Karpas-422 (cell line): ENCODE data around the gene C10orf67. TPM values are rescaled to one million over a fixed set of nuclear protein-coding genes. Genes with fewer than 3 reads are reported as not detected.

Experiments used
- DNase-seq: peaks from one replicate; pipeline ENCODE4 v3.0.0-alpha.2; 2015
- H2AFZ ChIP-seq: fragments of 200-600 bp; sonication (generic); 2 replicates; pipeline ENCODE4 v1.6.1; 2014; ENCODE audit warnings: antibody characterized with exemption, low read length, mixed read lengths
- H3K27ac ChIP-seq: fragments of 200-600 bp; sonication (generic); 2 replicates; pipeline ENCODE4 v1.5.1; 2014; ENCODE audit warnings: mild to moderate bottlenecking, low read length, moderate library complexity
- H3K27me3 ChIP-seq: fragments of 200-600 bp; sonication (generic); 2 replicates; pipeline ENCODE4 v1.6.1; 2014; ENCODE audit warnings: low read length, mixed read lengths
- H3K36me3 ChIP-seq: fragments of 200-600 bp; sonication (generic); 2 replicates; pipeline ENCODE4 v1.6.1; 2014; ENCODE audit warnings: low read length, mixed read lengths; ENCODE audit not compliant: insufficient read depth
- H3K4me1 ChIP-seq: fragments of 200-600 bp; sonication (generic); 2 replicates; pipeline ENCODE4 v1.6.1; 2014; ENCODE audit warnings: mild to moderate bottlenecking, low read length, mixed read lengths
- H3K4me2 ChIP-seq: fragments of 200-600 bp; sonication (generic); 2 replicates; pipeline ENCODE4 v1.6.1; 2014; ENCODE audit warnings: low read length, low read depth, mild to moderate bottlenecking; ENCODE audit not compliant: poor library complexity, severe bottlenecking
- H3K4me3 ChIP-seq: fragments of 200-600 bp; sonication (generic); 2 replicates; pipeline ENCODE4 v1.5.1; 2014; ENCODE audit warnings: mild to moderate bottlenecking, antibody characterized with exemption, low read length, mixed read lengths
- H3K79me2 ChIP-seq: fragments of 200-600 bp; sonication (generic); 2 replicates; pipeline ENCODE4 v1.6.1; 2014; ENCODE audit warnings: mild to moderate bottlenecking, low read length, mixed read lengths
- H3K9ac ChIP-seq: fragments of 200-600 bp; sonication (generic); 2 replicates; pipeline ENCODE4 v1.6.0; 2014; ENCODE audit warnings: low read length
- H3K9me2 ChIP-seq: fragments of 200-600 bp; sonication (generic), shearing (Covaris generic); replicated peaks from 2 replicates; pipeline ENCODE4 v1.6.0; 2014; ENCODE audit warnings: mild to moderate bottlenecking, low read length, moderate library complexity; ENCODE audit not compliant: insufficient read depth
- H3K9me3 ChIP-seq: fragments of 300-700, 200-600 bp; sonication (generic); 2 replicates; pipeline ENCODE4 v1.6.1; 2014; ENCODE audit warnings: low read length, mixed read lengths
- H4K20me1 ChIP-seq: fragments of 200-600 bp; sonication (generic); 2 replicates; pipeline ENCODE4 v1.6.1; 2014; ENCODE audit warnings: mild to moderate bottlenecking, antibody characterized with exemption, low read length, low read depth; ENCODE audit not compliant: insufficient read depth
- total RNA-seq: library from RNA; depleted of rRNA; stranded (reverse); fragments of >200 nt; shearing (Covaris generic); gene quantifications from 2 replicates; pipeline ENCODE4 v1.2.3, GENCODE V29; 2014; ENCODE audit warnings: low replicate concordance

The C10orf67 gene
- total RNA-seq, 1 experiment from 2014 or later = not detected

DNA sequence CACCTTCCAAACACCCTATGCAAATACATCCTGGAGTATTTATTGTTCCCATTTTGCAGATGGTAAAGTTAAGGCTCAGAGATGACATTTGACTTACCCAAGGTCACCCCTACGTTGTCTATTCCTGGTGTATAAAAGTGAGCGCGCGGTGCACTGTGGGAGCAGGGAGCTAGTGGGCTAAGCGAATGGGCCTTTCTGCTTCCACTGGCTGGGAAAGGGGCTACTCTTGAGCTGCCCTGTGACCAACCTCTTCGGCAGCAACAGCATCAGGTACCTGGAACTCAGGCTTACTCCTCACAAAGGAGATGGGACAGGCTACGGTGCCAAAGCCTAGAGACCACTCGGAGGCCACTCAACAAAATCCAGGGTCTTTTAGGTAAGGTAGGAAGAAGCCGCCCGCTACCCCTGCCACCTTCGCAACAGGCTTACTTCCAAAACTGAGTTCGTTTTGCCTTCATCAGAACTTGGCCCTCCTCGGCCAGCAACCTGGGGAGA is 150.1 kb downstream of the C10orf67 start:
- no peaks in the 10 kb centered on the region for H3K27me3 ChIP-seq

DNA sequence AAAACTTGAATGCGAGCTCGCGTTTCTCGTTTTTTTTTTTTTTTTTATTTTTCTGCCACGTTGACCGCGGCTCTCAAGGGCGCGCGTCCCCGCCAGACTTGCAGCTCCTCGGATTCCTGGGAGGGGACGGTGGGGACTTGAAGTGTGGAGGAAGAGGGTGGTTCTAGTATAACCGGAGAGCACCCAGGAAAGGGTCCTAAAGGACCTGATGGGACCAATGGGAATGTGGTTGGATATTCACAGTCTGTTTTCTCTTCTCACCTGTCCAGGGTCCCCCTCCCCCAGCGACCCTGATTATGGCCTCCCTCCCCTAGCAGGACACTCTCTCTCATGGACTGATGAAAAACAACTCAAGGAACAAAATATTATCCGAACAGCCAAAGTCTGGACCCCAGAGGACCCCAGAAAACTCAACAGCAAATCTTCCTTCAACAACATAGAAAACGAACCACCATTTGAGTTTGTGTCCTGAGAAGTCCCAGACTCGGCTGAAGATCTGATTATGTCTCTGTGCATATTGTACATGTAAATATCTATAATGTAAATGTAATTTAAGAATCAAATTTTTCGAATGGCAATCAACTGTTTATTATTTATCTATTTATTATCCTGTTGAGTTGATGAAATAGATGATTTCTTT is 151.0 kb downstream of the C10orf67 start:
- no peak overlapping the region for H2AFZ ChIP-seq
- no peaks in the 10 kb centered on the region for H3K79me2 ChIP-seq
- no peaks in the 10 kb centered on the region for H3K4me1 ChIP-seq
- H3K27me3 ChIP-seq = no peaks in the 10 kb centered on the region
- H3K9me2 ChIP-seq = no peaks in the 10 kb centered on the region
- H3K4me2 ChIP-seq = no peak overlapping the region
- H3K9me3 ChIP-seq = no peaks in the 10 kb centered on the region
- H3K27ac ChIP-seq = no peak overlapping the region
- H4K20me1 ChIP-seq = no peaks in the 10 kb centered on the region
- no peak overlapping the region for H3K4me3 ChIP-seq
- no peaks in the 10 kb centered on the region for H3K36me3 ChIP-seq
- H3K9ac ChIP-seq = no peak overlapping the region
- DNase-seq = no peak

More for the DNA sequence above, 150.1 kb downstream of the C10orf67 start:
- H3K36me3 ChIP-seq = no peaks in the 10 kb centered on the region
- DNase-seq = no peak
- no peak overlapping the region for H3K4me3 ChIP-seq
- H3K4me2 ChIP-seq = no peak overlapping the region
- no peak overlapping the region for H2AFZ ChIP-seq
- no peaks in the 10 kb centered on the region for H3K9me3 ChIP-seq
- no peak overlapping the region for H3K27ac ChIP-seq
- no peaks in the 10 kb centered on the region for H3K9me2 ChIP-seq
- no peak overlapping the region for H3K9ac ChIP-seq
- H3K4me1 ChIP-seq = no peaks in the 10 kb centered on the region
- H3K79me2 ChIP-seq = no peaks in the 10 kb centered on the region
- H4K20me1 ChIP-seq = no peaks in the 10 kb centered on the region

GRCh38 chr10:23192712-23193434 is 151.7 kb downstream of the C10orf67 start:
- Histone ChIP-seq H4K20me1 (no peaks in the 10 kb centered on the region), H3K9ac (no peak overlapping the region), H3K36me3 (no peaks in the 10 kb centered on the region), H3K9me3 (no peaks in the 10 kb centered on the region), H3K27me3 (no peaks in the 10 kb centered on the region), H2AFZ (no peak overlapping the region), H3K79me2 (no peaks in the 10 kb centered on the region), H3K4me1 (no peaks in the 10 kb centered on the region), H3K27ac (no peak overlapping the region), H3K4me3 (no peak overlapping the region), H3K4me2 (no peak overlapping the region), H3K9me2 (no peaks in the 10 kb centered on the region)
- DNase-seq = no peak

GRCh38 chr10:23191764-23192711 is 152.6 kb downstream of the C10orf67 start, which contains the start of gene PTF1A:
TSS of gene PTF1A (plus strand) at chr10:23192312. CDS start at chr10:23192531, 219 bp downstream.
- Histone ChIP-seq H3K9me2 (no peaks in the 10 kb centered on the region), H3K27ac (no peak within 1 kb of the TSS), H4K20me1 (no peaks in the 10 kb centered on the region), H3K4me3 (no peak within 1 kb of the TSS), H3K4me2 (no peak within 1 kb of the TSS), H3K4me1 (no peaks in the 10 kb centered on the region), H3K9me3 (no peaks in the 10 kb centered on the region), H3K79me2 (no peaks in the 10 kb centered on the region), H2AFZ (no peak within 1 kb of the TSS), H3K9ac (no peak within 1 kb of the TSS), H3K36me3 (no peaks in the 10 kb centered on the region), H3K27me3 (no peaks in the 10 kb centered on the region)
- no peak for DNase-seq

GRCh38 chr10:23190872-23191763 is 153.5 kb downstream of the C10orf67 start:
- H3K4me3 ChIP-seq = no peak overlapping the region
- H3K4me2 ChIP-seq = no peak overlapping the region
- no peaks in the 10 kb centered on the region for H4K20me1 ChIP-seq
- H3K9me3 ChIP-seq = no peaks in the 10 kb centered on the region
- no peak for DNase-seq
- no peaks in the 10 kb centered on the region for H3K36me3 ChIP-seq
- H3K9me2 ChIP-seq = no peaks in the 10 kb centered on the region
- no peaks in the 10 kb centered on the region for H3K79me2 ChIP-seq
- no peak overlapping the region for H3K27ac ChIP-seq
- H2AFZ ChIP-seq = no peak overlapping the region
- H3K4me1 ChIP-seq = no peaks in the 10 kb centered on the region
- no peak overlapping the region for H3K9ac ChIP-seq
- no peaks in the 10 kb centered on the region for H3K27me3 ChIP-seq

DNA sequence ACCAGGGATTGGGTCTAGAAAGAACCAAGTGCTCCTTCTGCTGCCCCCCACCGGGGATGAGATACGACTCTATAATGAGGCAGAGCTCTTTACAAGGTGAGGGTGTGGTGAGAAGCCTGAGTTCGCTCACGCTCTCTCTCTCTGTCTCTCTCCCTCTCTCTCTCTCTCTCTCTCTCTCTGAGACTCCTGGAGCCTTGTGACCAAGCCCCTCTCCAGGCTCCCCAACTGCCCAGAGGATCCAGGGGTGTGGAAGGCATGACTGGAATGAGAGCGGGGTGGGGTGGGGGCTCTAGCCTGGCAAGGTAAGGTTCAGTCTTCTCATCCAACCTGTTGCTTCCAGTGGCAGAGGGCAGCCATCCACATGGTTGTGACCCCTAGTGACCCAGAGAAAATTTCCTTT is 155.6 kb downstream of the C10orf67 start:
- Histone ChIP-seq H3K4me1 (no peaks in the 10 kb centered on the region), H3K27ac (no peak overlapping the region), H3K9me3 (no peaks in the 10 kb centered on the region), H4K20me1 (no peaks in the 10 kb centered on the region), H3K36me3 (no peaks in the 10 kb centered on the region), H3K9me2 (no peaks in the 10 kb centered on the region), H3K79me2 (no peaks in the 10 kb centered on the region), H3K9ac (no peak overlapping the region), H2AFZ (no peak overlapping the region), H3K27me3 (no peaks in the 10 kb centered on the region), H3K4me3 (no peak overlapping the region), H3K4me2 (no peak overlapping the region)
- no peak for DNase-seq

DNA sequence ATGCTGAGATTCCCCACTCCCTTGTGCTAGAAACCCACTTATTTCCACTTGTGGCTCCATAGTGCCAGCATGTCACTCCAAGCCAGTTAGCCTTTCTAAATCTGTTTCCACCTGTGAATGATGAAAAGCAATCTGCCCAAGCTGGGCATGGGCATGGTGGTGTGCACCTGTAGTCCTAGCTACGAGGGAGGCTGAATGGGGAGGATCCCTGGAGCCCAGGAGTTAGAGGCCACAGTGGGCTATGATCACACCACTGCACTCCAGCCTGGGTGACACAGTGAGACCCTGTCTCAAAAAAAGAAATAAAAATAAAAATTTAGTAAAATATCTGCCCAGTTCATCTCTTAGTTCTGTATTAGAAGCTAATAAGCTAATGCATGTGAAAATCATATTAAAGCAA is 157.4 kb downstream of the C10orf67 start:
- Histone ChIP-seq H3K4me2 (no peak overlapping the region), H3K36me3 (no peaks in the 10 kb centered on the region), H2AFZ (no peak overlapping the region), H3K79me2 (no peaks in the 10 kb centered on the region), H3K4me1 (no peaks in the 10 kb centered on the region), H3K9me2 (no peaks in the 10 kb centered on the region), H4K20me1 (no peaks in the 10 kb centered on the region), H3K9me3 (no peaks in the 10 kb centered on the region), H3K9ac (no peak overlapping the region), H3K27ac (no peak overlapping the region), H3K4me3 (no peak overlapping the region), H3K27me3 (no peaks in the 10 kb centered on the region)
- no peak for DNase-seq
